Ishikawa (cell line): ENCODE results near the gene WDR4.

Source experiments
- CEBPB ChIP-seq: IDR thresholded peaks from 2 replicates; pipeline ENCODE4 v1.6.1; 2012
- CREB1 ChIP-seq: IDR thresholded peaks from 2 replicates; pipeline ENCODE4 v1.6.1; 2012; ENCODE audit warnings: low read depth
- EGR1 ChIP-seq: IDR thresholded peaks from 2 replicates; pipeline ENCODE4 v1.6.1; 2012
- EP300 ChIP-seq: IDR thresholded peaks from 2 replicates; pipeline ENCODE4 v1.6.1; 2012; ENCODE audit warnings: borderline replicate concordance
- FOXM1 ChIP-seq: IDR thresholded peaks from 2 replicates; pipeline ENCODE4 v1.6.1; 2012; ENCODE audit warnings: low read depth, borderline replicate concordance
- NFIC ChIP-seq: IDR thresholded peaks from 2 replicates; pipeline ENCODE4 v1.6.1; 2012
- RAD21 ChIP-seq: IDR thresholded peaks from 2 replicates; pipeline ENCODE4 v1.6.1; 2012; ENCODE audit warnings: low read depth
- TAF1 ChIP-seq: IDR thresholded peaks from 2 replicates; pipeline ENCODE4 v1.6.1; 2012; ENCODE audit warnings: low read depth, mild to moderate bottlenecking
- TCF12 ChIP-seq: IDR thresholded peaks from 2 replicates; pipeline ENCODE4 v1.6.1; 2012; ENCODE audit warnings: low read depth
- TEAD4 ChIP-seq: IDR thresholded peaks from 2 replicates; pipeline ENCODE4 v1.6.1; 2012
- USF1 ChIP-seq: IDR thresholded peaks from 2 replicates; pipeline ENCODE4 v1.6.1; 2012
- YY1 ChIP-seq: IDR thresholded peaks from 2 replicates; pipeline ENCODE4 v1.6.1; 2012; ENCODE audit warnings: low read depth
- ZBTB7A ChIP-seq: IDR thresholded peaks from 2 replicates; pipeline ENCODE4 v1.6.1; 2012; ENCODE audit warnings: low read depth
- TF ChIP-seq, protein P1 (sequence below): IDR thresholded peaks from 2 replicates; pipeline ENCODE4 v1.6.1; 2012
- TF ChIP-seq, protein P2 (sequence below): IDR thresholded peaks from 2 replicates; pipeline ENCODE4 v1.6.1; 2012; ENCODE audit warnings: low read depth, mild to moderate bottlenecking

Gene WDR4

GRCh38 chr21:42833859-42834725 lies 45.2 kb downstream of the WDR4 start:
- TF ChIP-seq EP300: no peak
- no peak for TF ChIP-seq TCF12
- no peak for TF ChIP-seq ZBTB7A
- TF ChIP-seq EGR1: no peak
- no peak for TF ChIP-seq RAD21
- no peak for TF ChIP-seq TAF1
- TF ChIP-seq YY1: no peak
- no peak for TF ChIP-seq CEBPB
- TF ChIP-seq CREB1: no peak
- TF ChIP-seq, protein P1, sequence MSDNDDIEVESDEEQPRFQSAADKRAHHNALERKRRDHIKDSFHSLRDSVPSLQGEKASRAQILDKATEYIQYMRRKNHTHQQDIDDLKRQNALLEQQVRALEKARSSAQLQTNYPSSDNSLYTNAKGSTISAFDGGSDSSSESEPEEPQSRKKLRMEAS: no peak
- TF ChIP-seq, protein P2, sequence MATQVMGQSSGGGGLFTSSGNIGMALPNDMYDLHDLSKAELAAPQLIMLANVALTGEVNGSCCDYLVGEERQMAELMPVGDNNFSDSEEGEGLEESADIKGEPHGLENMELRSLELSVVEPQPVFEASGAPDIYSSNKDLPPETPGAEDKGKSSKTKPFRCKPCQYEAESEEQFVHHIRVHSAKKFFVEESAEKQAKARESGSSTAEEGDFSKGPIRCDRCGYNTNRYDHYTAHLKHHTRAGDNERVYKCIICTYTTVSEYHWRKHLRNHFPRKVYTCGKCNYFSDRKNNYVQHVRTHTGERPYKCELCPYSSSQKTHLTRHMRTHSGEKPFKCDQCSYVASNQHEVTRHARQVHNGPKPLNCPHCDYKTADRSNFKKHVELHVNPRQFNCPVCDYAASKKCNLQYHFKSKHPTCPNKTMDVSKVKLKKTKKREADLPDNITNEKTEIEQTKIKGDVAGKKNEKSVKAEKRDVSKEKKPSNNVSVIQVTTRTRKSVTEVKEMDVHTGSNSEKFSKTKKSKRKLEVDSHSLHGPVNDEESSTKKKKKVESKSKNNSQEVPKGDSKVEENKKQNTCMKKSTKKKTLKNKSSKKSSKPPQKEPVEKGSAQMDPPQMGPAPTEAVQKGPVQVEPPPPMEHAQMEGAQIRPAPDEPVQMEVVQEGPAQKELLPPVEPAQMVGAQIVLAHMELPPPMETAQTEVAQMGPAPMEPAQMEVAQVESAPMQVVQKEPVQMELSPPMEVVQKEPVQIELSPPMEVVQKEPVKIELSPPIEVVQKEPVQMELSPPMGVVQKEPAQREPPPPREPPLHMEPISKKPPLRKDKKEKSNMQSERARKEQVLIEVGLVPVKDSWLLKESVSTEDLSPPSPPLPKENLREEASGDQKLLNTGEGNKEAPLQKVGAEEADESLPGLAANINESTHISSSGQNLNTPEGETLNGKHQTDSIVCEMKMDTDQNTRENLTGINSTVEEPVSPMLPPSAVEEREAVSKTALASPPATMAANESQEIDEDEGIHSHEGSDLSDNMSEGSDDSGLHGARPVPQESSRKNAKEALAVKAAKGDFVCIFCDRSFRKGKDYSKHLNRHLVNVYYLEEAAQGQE: no peak
- no peak for TF ChIP-seq TEAD4

DNA sequence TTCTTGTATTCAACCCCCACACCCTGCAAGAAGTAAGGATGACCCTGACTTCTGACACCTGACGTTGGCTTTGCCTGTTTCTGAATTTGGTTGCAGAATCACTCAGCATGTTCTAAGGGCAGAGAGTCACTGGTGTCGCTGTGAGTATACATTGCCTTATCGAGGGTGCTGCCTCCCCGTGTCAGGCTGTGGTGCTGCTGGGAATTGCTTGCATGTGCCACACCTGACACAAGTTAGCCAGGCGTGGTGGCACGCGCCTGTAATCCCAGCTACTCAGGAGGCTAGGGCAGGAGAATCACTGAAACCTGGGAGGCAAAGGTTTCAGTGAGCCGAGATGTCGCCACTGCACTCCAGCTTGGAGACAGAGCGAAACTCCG lies 45.9 kb downstream of the WDR4 start:
- TF ChIP-seq CEBPB (no peak), CREB1 (no peak), TCF12 (no peak), FOXM1 (no peak), ZBTB7A (no peak), USF1 (no peak), NFIC (no peak), YY1 (no peak), TEAD4 (no peak), EP300 (no peak), EGR1 (no peak), RAD21 (peak; percentile 17; the same call in 1 of the 2 replicates), TAF1 (no peak)
- TF ChIP-seq, protein P2: no peak
- TF ChIP-seq, protein P1: 0 out of 2 replicates have a peak, but pooled peaks have one; percentile 9

DNA sequence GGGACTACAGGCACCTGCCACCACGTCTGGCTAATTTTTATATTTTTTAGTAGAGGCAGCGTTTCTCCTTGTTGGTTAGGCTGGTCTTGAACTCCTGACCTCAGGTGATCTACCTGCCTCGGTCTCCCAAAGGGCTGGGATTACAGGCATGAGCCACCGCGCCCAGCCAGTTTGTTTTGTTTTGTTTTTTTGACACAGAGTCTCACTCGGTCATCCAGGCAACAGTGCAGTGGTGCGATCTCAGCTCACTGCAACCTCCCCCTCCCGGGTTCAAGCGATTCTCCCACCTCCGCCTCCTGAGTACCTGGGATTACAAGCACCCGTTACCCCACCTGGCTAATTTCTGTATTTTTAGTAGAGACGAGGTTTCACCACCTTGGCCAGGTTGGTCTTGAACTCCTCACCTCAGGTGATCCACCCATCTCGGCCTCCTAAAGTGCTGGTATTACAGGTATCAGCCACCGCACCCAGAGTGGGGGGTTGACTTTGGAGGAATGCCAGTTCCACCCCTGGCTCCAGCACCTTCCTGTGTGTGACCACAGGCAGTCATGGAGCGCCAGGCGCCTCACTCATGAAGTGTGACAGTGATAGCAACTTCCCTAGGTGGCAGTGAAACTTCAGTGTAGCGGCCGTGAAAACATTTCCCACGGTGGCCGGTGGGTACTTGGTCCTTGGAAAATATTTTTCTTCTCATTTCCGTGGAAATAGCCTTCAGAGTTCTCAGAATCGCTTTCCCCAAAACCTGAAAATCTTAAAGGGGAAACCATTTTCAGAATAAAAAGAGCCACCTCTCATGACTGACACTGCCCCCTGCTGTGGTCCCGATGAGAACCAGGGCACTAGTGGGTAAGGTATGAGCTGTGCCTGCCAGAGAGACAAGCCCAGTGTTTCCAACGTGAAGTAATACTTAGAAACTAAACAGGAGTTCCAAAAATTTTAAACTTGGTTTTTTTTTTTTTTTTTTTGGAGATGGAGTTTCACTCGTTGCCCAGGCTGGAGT lies 48.6 kb downstream of the WDR4 start:
- TF ChIP-seq RAD21 (no peak), CREB1 (no peak), TCF12 (no peak), ZBTB7A (no peak), CEBPB (no peak), EP300 (no peak), USF1 (no peak), TEAD4 (no peak)

DNA sequence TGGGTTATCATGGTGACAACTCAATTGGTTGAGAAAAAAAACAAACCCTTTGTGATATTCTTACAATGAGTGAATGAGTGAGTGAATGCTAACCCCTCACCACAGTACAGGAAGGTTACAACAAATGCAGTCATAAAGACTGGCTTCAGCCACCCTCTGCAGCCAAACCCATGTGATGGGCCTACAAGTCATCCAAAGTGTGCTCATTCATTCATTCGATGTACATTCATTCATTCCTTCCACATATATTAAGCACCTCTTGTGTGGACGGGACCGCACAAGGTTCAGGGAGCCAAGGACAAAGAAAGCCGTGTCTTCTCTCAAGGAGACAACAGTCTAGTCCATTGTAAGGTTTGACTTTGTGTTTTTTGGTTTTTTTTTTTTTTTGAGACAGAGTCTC lies 49.4 kb downstream of the WDR4 start:
- TF ChIP-seq USF1 (no peak), ZBTB7A (no peak), TAF1 (no peak), EP300 (no peak), FOXM1 (no peak), CREB1 (no peak), RAD21 (no peak)
- TF ChIP-seq, protein P1: no peak
- TF ChIP-seq, protein P2: no peak
